ENCODE results near the gene B4GALT5. TPM values are rescaled to one million over a fixed set of nuclear protein-coding genes. Genes with fewer than 3 reads are reported as not detected.

The B4GALT5 gene
- total and polyA plus RNA-seq, 4 donors = 8.3 to 38.3 (median 22.3) TPM

- intact Hi-C loops (cut with DNase I) = no loop called here
- no peaks in the 10 kb centered on the region for H3K9me3 ChIP-seq (ENCODE audit: control insufficient read depth, low read length)
- peak overlapping the region; percentile 8 to 77 for H3K27ac ChIP-seq (ENCODE audit: low read depth in 1 of 2, low read length in 2 of 2)
- H3K4me3 ChIP-seq (ENCODE audit: low read length in 2 of 2) = no peak overlapping the region
- H3K27me3 ChIP-seq (ENCODE audit: control insufficient read depth in 1 of 2, insufficient read depth in 2 of 2, low read length in 1 of 2) = no peaks in the 10 kb centered on the region
- DNase-seq = peak; percentile 85 to 88
- peak; percentile 84 for ATAC-seq (ENCODE audit: low FRiP score)
- no peaks in the 10 kb centered on the region for H3K36me3 ChIP-seq (ENCODE audit: control insufficient read depth in 1 of 2, insufficient read depth in 2 of 2, low read length in 1 of 2)
- WGBS, 2 donors = 17% methylated on average over 12 of the region's 12 CpGs
- H3K4me1 ChIP-seq (ENCODE audit: control insufficient read depth in 1 of 2, insufficient read depth in 2 of 2, low read length in 2 of 2) = peaks cover 4 to 10% of the 10 kb centered on the region in 2 donors
Observed at GRCh38 chr20:49583669-49584417, 129.8 kb downstream of the B4GALT5 start.

DNA sequence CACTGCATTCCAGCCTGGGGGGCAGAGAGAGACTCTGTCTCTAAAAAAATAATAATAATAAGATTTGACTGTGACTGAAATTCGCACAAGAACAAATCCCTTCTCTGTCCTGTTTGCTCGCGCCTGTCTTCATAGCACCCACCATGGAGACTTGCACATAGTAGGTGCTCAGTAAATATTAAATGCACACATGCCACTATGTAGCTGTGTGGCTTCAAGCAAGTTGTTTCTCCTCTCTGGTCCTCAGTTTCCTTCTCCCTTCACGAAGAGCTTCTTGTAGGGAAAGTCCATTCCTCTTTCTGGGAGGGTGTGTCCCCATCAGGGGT lies 130.4 kb downstream of the B4GALT5 start:
- Histone ChIP-seq H3K4me3 (ENCODE audit: low read length in 2 of 2) (no peak overlapping the region), H3K36me3 (ENCODE audit: control insufficient read depth in 1 of 2, insufficient read depth in 2 of 2, low read length in 1 of 2) (no peaks in the 10 kb centered on the region), H3K9me3 (ENCODE audit: control insufficient read depth, low read length) (no peaks in the 10 kb centered on the region), H3K4me1 (ENCODE audit: control insufficient read depth in 1 of 2, insufficient read depth in 2 of 2, low read length in 2 of 2) (peaks cover 4 to 10% of the 10 kb centered on the region in 2 donors), H3K27me3 (ENCODE audit: control insufficient read depth in 1 of 2, insufficient read depth in 2 of 2, low read length in 1 of 2) (no peaks in the 10 kb centered on the region), H3K27ac (ENCODE audit: low read depth in 1 of 2, low read length in 2 of 2) (peak overlapping the region; percentile 15 to 77)
- DNase-seq (no peak), ATAC-seq (ENCODE audit: low FRiP score) (no peak)
- WGBS, 2 donors = 54 to 73% methylated on average over 4 of the region's 4 CpGs
- intact Hi-C loops (cut with DNase I) = no loop called here

Other genes starting within 250 kb of the B4GALT5 start
- gene KCNB1, start 231.2 kb downstream of the B4GALT5 start, total RNA-seq = 1 to 10 TPM in 1 of 2 donors, under 1 TPM in 1; 0.65 to 2.0 TPM
- under 1 TPM in 1 of 2 donors, not detected in 1; under 0.01 TPM for gene KCNB1, start 231.2 kb downstream of the B4GALT5 start, polyA plus RNA-seq
- 100 to 1,000 TPM; 351 to 637 TPM for gene PTGIS, start 145.7 kb downstream of the B4GALT5 start, total RNA-seq
- gene PTGIS, start 145.7 kb downstream of the B4GALT5 start, polyA plus RNA-seq = 100 to 1,000 TPM in 1 of 2 donors, 10 to 100 TPM in 1; 53.6 to 115 TPM
- gene SLC9A8, start 99.0 kb upstream of the B4GALT5 start, total RNA-seq = 10 to 100 TPM; 12.5 to 14.6 TPM
- gene SLC9A8, start 99.0 kb upstream of the B4GALT5 start, polyA plus RNA-seq = 10 to 100 TPM in 1 of 2 donors, 1 to 10 TPM in 1; 2.8 to 10.6 TPM
- gene SPATA2, start 201.7 kb upstream of the B4GALT5 start, total RNA-seq = 1 to 10 TPM; 4.8 to 5.8 TPM
- gene SPATA2, start 201.7 kb upstream of the B4GALT5 start, polyA plus RNA-seq = 1 to 10 TPM; 2.9 to 3.9 TPM
- gene RNF114, start 222.5 kb upstream of the B4GALT5 start, total RNA-seq = 10 to 100 TPM; 46.8 to 70.6 TPM
- 10 to 100 TPM; 32.1 to 38.4 TPM for gene RNF114, start 222.5 kb upstream of the B4GALT5 start, polyA plus RNA-seq